WERI-Rb-1 (cell line): ENCODE results near the gene CETN2.

Experiments
- DNase-seq: peaks from one replicate; pipeline ENCODE4 v3.0.0-alpha.2; 2020
- H3K27ac ChIP-seq: fragments of 250-450 bp; sonication (Bioruptor Pico); 2 replicates; pipeline ENCODE4 v1.5.1; 2020; ENCODE audit warnings: mild to moderate bottlenecking, moderate library complexity
- H3K27me3 ChIP-seq: fragments of 250-450 bp; sonication (Bioruptor Pico); 2 replicates; pipeline ENCODE4 v1.5.1; 2021; ENCODE audit warnings: mild to moderate bottlenecking, low read depth, moderate library complexity; ENCODE audit not compliant: insufficient read depth, severe bottlenecking
- H3K36me3 ChIP-seq: fragments of 250-450 bp; sonication (Bioruptor Pico); 2 replicates; pipeline ENCODE4 v1.5.1; 2020; ENCODE audit warnings: mild to moderate bottlenecking, moderate library complexity
- H3K4me3 ChIP-seq: 2 replicates; pipeline ENCODE4 v1.5.1; 2011; ENCODE audit warnings: low read depth, mild to moderate bottlenecking, control low read depth, low read length
- H3K9me3 ChIP-seq: fragments of 250-450 bp; sonication (Bioruptor Pico); 2 replicates; pipeline ENCODE4 v1.5.1; 2021; ENCODE audit warnings: mild to moderate bottlenecking, moderate library complexity; ENCODE audit not compliant: severe bottlenecking
- TF ChIP-seq, protein P1 (sequence below): IDR thresholded peaks from 2 replicates; pipeline ENCODE4 v1.5.1; 2011; ENCODE audit warnings: low read depth, mild to moderate bottlenecking, control low read depth, inconsistent platforms, low read length

The CETN2 gene

GRCh38 chrX:152823657-152824056 lies 6.9 kb downstream of the CETN2 start:
- Histone ChIP-seq H3K27ac (no peak overlapping the region), H3K4me3 (no peak overlapping the region), H3K36me3 (peaks cover 14% of the 10 kb centered on the region), H3K27me3 (peaks cover 21% of the 10 kb centered on the region), H3K9me3 (no peaks in the 10 kb centered on the region)
- TF ChIP-seq, protein P1, sequence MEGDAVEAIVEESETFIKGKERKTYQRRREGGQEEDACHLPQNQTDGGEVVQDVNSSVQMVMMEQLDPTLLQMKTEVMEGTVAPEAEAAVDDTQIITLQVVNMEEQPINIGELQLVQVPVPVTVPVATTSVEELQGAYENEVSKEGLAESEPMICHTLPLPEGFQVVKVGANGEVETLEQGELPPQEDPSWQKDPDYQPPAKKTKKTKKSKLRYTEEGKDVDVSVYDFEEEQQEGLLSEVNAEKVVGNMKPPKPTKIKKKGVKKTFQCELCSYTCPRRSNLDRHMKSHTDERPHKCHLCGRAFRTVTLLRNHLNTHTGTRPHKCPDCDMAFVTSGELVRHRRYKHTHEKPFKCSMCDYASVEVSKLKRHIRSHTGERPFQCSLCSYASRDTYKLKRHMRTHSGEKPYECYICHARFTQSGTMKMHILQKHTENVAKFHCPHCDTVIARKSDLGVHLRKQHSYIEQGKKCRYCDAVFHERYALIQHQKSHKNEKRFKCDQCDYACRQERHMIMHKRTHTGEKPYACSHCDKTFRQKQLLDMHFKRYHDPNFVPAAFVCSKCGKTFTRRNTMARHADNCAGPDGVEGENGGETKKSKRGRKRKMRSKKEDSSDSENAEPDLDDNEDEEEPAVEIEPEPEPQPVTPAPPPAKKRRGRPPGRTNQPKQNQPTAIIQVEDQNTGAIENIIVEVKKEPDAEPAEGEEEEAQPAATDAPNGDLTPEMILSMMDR = no peak
- no peak for DNase-seq

DNA sequence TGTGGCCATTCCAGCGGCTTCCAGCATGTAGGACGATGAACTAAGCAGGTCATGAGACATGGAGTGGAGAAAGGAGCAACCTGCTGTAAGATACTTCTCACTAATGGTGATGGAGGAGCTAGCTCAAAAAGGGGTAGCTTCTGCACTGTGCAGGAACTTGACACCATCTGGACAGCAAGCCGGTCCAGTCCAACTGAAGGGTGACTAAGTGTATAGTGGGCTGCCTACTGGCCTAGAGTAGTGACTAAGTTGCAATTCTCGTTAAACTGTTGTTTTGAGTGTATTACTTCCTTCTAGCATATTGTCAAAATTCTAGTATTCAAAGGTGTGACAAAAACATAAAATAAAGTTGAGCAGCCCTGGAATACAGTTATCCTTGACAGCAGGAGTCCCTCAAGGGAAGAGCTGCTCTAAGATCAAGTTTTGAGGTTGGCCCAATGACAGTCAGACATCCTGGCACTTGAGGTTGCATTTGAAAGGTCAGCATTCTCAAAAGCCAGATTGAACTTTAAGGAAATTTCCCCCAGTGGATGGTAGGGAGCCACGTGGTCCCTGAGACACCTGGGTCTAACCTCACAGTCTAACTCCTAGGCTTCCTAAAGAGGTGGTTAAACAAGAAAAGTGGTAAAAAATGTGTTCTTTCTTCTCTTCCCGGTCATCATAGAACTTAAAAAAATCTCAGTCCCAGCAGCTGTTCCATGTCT lies 8.0 kb downstream of the CETN2 start:
- no peak overlapping the region for H3K4me3 ChIP-seq
- no peak overlapping the region for H3K27ac ChIP-seq
- no peaks in the 10 kb centered on the region for H3K9me3 ChIP-seq
- no peak for DNase-seq
- H3K27me3 ChIP-seq = peaks cover 21% of the 10 kb centered on the region
- H3K36me3 ChIP-seq = peaks cover 3% of the 10 kb centered on the region
- TF ChIP-seq, protein P1 = no peak

- Histone ChIP-seq H3K4me3 (no peak overlapping the region), H3K27ac (no peak overlapping the region), H3K9me3 (no peaks in the 10 kb centered on the region), H3K27me3 (peaks cover 21% of the 10 kb centered on the region), H3K36me3 (no peaks in the 10 kb centered on the region)
- TF ChIP-seq, protein P1 = peak; percentile 80
- DNase-seq = peak; percentile 72
Measured at GRCh38 chrX:152821145-152821765, 9.3 kb downstream of the CETN2 start.

DNA sequence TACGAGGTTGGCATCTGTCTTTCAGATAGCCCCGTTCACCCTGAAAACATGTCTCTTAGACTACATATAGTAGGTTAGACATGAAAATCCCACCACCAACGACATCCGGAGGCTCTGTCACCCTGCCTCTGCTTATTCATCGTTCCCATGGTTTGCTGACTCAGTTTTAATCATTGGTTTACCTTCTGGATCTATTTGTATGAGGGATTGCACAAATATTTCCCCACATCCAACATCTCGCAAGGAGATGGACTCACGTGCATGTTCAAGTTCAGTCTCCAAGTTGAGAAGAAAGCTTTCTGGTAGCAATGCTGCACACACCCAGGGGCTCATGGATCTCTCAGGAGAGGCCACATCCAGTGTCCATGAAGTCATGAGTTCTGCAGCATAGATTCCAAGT lies 10.8 kb downstream of the CETN2 start:
- DNase-seq = no peak
- no peak overlapping the region for H3K27ac ChIP-seq
- H3K36me3 ChIP-seq = no peaks in the 10 kb centered on the region
- TF ChIP-seq, protein P1 = no peak
- no peak overlapping the region for H3K4me3 ChIP-seq
- peaks cover 16% of the 10 kb centered on the region for H3K27me3 ChIP-seq
- H3K9me3 ChIP-seq = no peaks in the 10 kb centered on the region

- Histone ChIP-seq H3K9me3 (no peaks in the 10 kb centered on the region), H3K36me3 (no peaks in the 10 kb centered on the region), H3K27me3 (peaks cover 16% of the 10 kb centered on the region), H3K4me3 (no peak overlapping the region), H3K27ac (no peak overlapping the region)
- TF ChIP-seq, protein P1 = no peak
- DNase-seq = no peak
Measured at GRCh38 chrX:152819266-152819665, 11.3 kb downstream of the CETN2 start.
